Measurements from ENCODE around the gene FAM221B.

The FAM221B gene

GRCh38 chr9:35793461-35793860 is 35.1 kb downstream of the FAM221B start:
- no peak overlapping the region for H2AFZ ChIP-seq (ENCODE audit: low read depth, low read length, severe bottlenecking)
- no peak for TF ChIP-seq EZH2phosphoT487 (conservative IDR thresholded peaks at IDR 0.05; ENCODE audit: low read length)
- H3K9me2 ChIP-seq (replicated peaks; ENCODE audit: insufficient read depth, low read length) = no peaks in the 10 kb centered on the region
- H3K4me2 ChIP-seq (ENCODE audit: low read depth, low read length, poor library complexity, severe bottlenecking) = no peak overlapping the region
- no peak overlapping the region for H3K9ac ChIP-seq (ENCODE audit: low read length)
- no peak overlapping the region for H3K27ac ChIP-seq (ENCODE audit: low read depth, low read length)
- no peaks in the 10 kb centered on the region for H3K36me3 ChIP-seq (ENCODE audit: low read length)
- no peaks in the 10 kb centered on the region for H3F3A ChIP-seq (ENCODE audit: insufficient read depth)
- no peaks in the 10 kb centered on the region for H3K27me3 ChIP-seq (ENCODE audit: low read length)
- no peaks in the 10 kb centered on the region for H3K79me2 ChIP-seq (ENCODE audit: insufficient read depth, low read length)
- no peaks in the 10 kb centered on the region for H4K20me1 ChIP-seq (ENCODE audit: low read depth, low read length)
- H3K4me3 ChIP-seq (ENCODE audit: insufficient read depth, low read length, poor library complexity, severe bottlenecking) = no peak overlapping the region
- no peaks in the 10 kb centered on the region for H3K9me3 ChIP-seq (ENCODE audit: insufficient read depth, low read length)

GRCh38 chr9:35792826-35793225 is 35.7 kb downstream of the FAM221B start:
- H3K9me2 ChIP-seq (replicated peaks; ENCODE audit: insufficient read depth, low read length) = no peaks in the 10 kb centered on the region
- H3F3A ChIP-seq (ENCODE audit: insufficient read depth) = no peaks in the 10 kb centered on the region
- no peak overlapping the region for H3K27ac ChIP-seq (ENCODE audit: low read depth, low read length)
- H3K27me3 ChIP-seq (ENCODE audit: low read length) = no peaks in the 10 kb centered on the region
- no peak for TF ChIP-seq EZH2phosphoT487 (conservative IDR thresholded peaks at IDR 0.05; ENCODE audit: low read length)
- TF ChIP-seq, protein P1, sequence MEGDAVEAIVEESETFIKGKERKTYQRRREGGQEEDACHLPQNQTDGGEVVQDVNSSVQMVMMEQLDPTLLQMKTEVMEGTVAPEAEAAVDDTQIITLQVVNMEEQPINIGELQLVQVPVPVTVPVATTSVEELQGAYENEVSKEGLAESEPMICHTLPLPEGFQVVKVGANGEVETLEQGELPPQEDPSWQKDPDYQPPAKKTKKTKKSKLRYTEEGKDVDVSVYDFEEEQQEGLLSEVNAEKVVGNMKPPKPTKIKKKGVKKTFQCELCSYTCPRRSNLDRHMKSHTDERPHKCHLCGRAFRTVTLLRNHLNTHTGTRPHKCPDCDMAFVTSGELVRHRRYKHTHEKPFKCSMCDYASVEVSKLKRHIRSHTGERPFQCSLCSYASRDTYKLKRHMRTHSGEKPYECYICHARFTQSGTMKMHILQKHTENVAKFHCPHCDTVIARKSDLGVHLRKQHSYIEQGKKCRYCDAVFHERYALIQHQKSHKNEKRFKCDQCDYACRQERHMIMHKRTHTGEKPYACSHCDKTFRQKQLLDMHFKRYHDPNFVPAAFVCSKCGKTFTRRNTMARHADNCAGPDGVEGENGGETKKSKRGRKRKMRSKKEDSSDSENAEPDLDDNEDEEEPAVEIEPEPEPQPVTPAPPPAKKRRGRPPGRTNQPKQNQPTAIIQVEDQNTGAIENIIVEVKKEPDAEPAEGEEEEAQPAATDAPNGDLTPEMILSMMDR (IDR thresholded peaks at IDR 0.05; ENCODE audit: insufficient read depth, low read length, poor library complexity, severe bottlenecking) = no peak
- no peaks in the 10 kb centered on the region for H3K79me2 ChIP-seq (ENCODE audit: insufficient read depth, low read length)
- H3K36me3 ChIP-seq (ENCODE audit: low read length) = no peaks in the 10 kb centered on the region
- no peaks in the 10 kb centered on the region for H3K9me3 ChIP-seq (ENCODE audit: insufficient read depth, low read length)
- H4K20me1 ChIP-seq (ENCODE audit: low read depth, low read length) = no peaks in the 10 kb centered on the region
- no peak overlapping the region for H3K4me3 ChIP-seq (ENCODE audit: insufficient read depth, low read length, poor library complexity, severe bottlenecking)
- no peak overlapping the region for H3K9ac ChIP-seq (ENCODE audit: low read length)
- H3K4me2 ChIP-seq (ENCODE audit: low read depth, low read length, poor library complexity, severe bottlenecking) = no peak overlapping the region
- no peak overlapping the region for H2AFZ ChIP-seq (ENCODE audit: low read depth, low read length, severe bottlenecking)

- Histone ChIP-seq H3K36me3 (ENCODE audit: low read length) (no peaks in the 10 kb centered on the region), H3K27ac (ENCODE audit: low read depth, low read length) (no peak overlapping the region), H3K79me2 (ENCODE audit: insufficient read depth, low read length) (no peaks in the 10 kb centered on the region), H2AFZ (ENCODE audit: low read depth, low read length, severe bottlenecking) (no peak overlapping the region), H3F3A (ENCODE audit: insufficient read depth) (no peaks in the 10 kb centered on the region), H3K4me2 (ENCODE audit: low read depth, low read length, poor library complexity, severe bottlenecking) (no peak overlapping the region), H3K27me3 (ENCODE audit: low read length) (no peaks in the 10 kb centered on the region), H3K9ac (ENCODE audit: low read length) (no peak overlapping the region), H3K9me3 (ENCODE audit: insufficient read depth, low read length) (no peaks in the 10 kb centered on the region), H3K9me2 (replicated peaks; ENCODE audit: insufficient read depth, low read length) (no peaks in the 10 kb centered on the region), H3K4me3 (ENCODE audit: insufficient read depth, low read length, poor library complexity, severe bottlenecking) (no peak overlapping the region), H4K20me1 (ENCODE audit: low read depth, low read length) (no peaks in the 10 kb centered on the region)
- TF ChIP-seq, protein P1 (IDR thresholded peaks at IDR 0.05; ENCODE audit: insufficient read depth, low read length, poor library complexity, severe bottlenecking) = no peak
- TF ChIP-seq EZH2phosphoT487 (conservative IDR thresholded peaks at IDR 0.05; ENCODE audit: low read length) = no peak
Measured at GRCh38 chr9:35792024-35792813, 36.3 kb downstream of the FAM221B start.

- Histone ChIP-seq H3K9me2 (replicated peaks; ENCODE audit: insufficient read depth, low read length) (no peaks in the 10 kb centered on the region), H3K27me3 (ENCODE audit: low read length) (no peaks in the 10 kb centered on the region), H4K20me1 (ENCODE audit: low read depth, low read length) (no peaks in the 10 kb centered on the region), H3K36me3 (ENCODE audit: low read length) (no peaks in the 10 kb centered on the region), H2AFZ (ENCODE audit: low read depth, low read length, severe bottlenecking) (no peak within 1 kb of the TSS), H3K27ac (ENCODE audit: low read depth, low read length) (no peak within 1 kb of the TSS), H3K9ac (ENCODE audit: low read length) (no peak within 1 kb of the TSS), H3F3A (ENCODE audit: insufficient read depth) (no peaks in the 10 kb centered on the region), H3K4me3 (ENCODE audit: insufficient read depth, low read length, poor library complexity, severe bottlenecking) (no peak within 1 kb of the TSS), H3K4me2 (ENCODE audit: low read depth, low read length, poor library complexity, severe bottlenecking) (no peak within 1 kb of the TSS), H3K9me3 (ENCODE audit: insufficient read depth, low read length) (no peaks in the 10 kb centered on the region), H3K79me2 (ENCODE audit: insufficient read depth, low read length) (no peaks in the 10 kb centered on the region)
- TF ChIP-seq, protein P1 (IDR thresholded peaks at IDR 0.05; ENCODE audit: insufficient read depth, low read length, poor library complexity, severe bottlenecking) = no peak
- TF ChIP-seq EZH2phosphoT487 (conservative IDR thresholded peaks at IDR 0.05; ENCODE audit: low read length) = no peak
Measured at GRCh38 chr9:35791297-35791921, 37.1 kb downstream of the FAM221B start, which contains the start of gene NPR2. TSS of gene NPR2 (plus strand) at chr9:35791591. CDS start at chr9:35792409, 818 bp downstream.
